OCI-LY3 (cell line): ENCODE data around the gene IL13RA2.

Source experiments
- H2AFZ ChIP-seq: fragments of 200-600, 300-600 bp; shearing (Covaris generic); 2 replicates; pipeline ENCODE4 v1.6.0; 2014; ENCODE audit warnings: antibody characterized with exemption, low read depth, low read length
- H3K27ac ChIP-seq: fragments of 200-600, 300-600 bp; sonication (generic); 2 replicates; pipeline ENCODE4 v1.5.1; 2014; ENCODE audit warnings: mild to moderate bottlenecking, low read length, moderate library complexity, mixed read lengths
- H3K27me3 ChIP-seq: fragments of 200-600, 300-600 bp; sonication (generic); 2 replicates; pipeline ENCODE4 v1.6.1; 2014; ENCODE audit warnings: low read depth, low read length, mixed read lengths
- H3K36me3 ChIP-seq: fragments of 200-600, 300-600 bp; sonication (generic); replicated peaks from 2 replicates; pipeline ENCODE3; 2014; ENCODE audit warnings: low read depth, low read length, mixed read lengths
- H3K4me1 ChIP-seq: fragments of 300-600, 200-600 bp; sonication (generic); 2 replicates; pipeline ENCODE4 v1.6.1; 2014; ENCODE audit warnings: low read length, mixed read lengths
- H3K4me2 ChIP-seq: fragments of 200-600, 300-600 bp; sonication (generic); 2 replicates; pipeline ENCODE4 v1.6.1; 2014; ENCODE audit warnings: low read length, mixed read lengths
- H3K4me3 ChIP-seq: fragments of 300-600, 200-600 bp; sonication (generic); 2 replicates; pipeline ENCODE4 v1.5.1; 2014; ENCODE audit warnings: antibody characterized with exemption, mild to moderate bottlenecking, low read length, moderate library complexity
- H3K79me2 ChIP-seq: fragments of 300-600, 200-600 bp; shearing (Covaris generic); 2 replicates; pipeline ENCODE4 v1.6.1; 2014; ENCODE audit warnings: mild to moderate bottlenecking, low read length, mixed read lengths
- H3K9ac ChIP-seq: fragments of 300-600, 200-600 bp; shearing (Covaris generic); 2 replicates; pipeline ENCODE4 v1.6.0; 2014; ENCODE audit warnings: mild to moderate bottlenecking, low read length, moderate library complexity
- H3K9me3 ChIP-seq: fragments of 200-600, 300-600 bp; shearing (Covaris generic); 2 replicates; pipeline ENCODE4 v1.6.1; 2014; ENCODE audit warnings: low read length, mixed read lengths; ENCODE audit not compliant: insufficient read depth
- H4K20me1 ChIP-seq: fragments of 200-600, 300-600 bp; sonication (generic); 2 replicates; pipeline ENCODE4 v1.6.1; 2016; ENCODE audit warnings: low read length, mixed read lengths; ENCODE audit not compliant: insufficient read depth
- EZH2phosphoT487 ChIP-seq: fragments of 200-600 bp; shearing (Covaris generic); IDR thresholded peaks from 2 replicates; pipeline ENCODE4 v1.6.1; 2018; ENCODE audit warnings: antibody characterized with exemption, mixed run types, low read depth
- TF ChIP-seq, protein P1 (sequence below): fragments of 200-600, 300-600 bp; sonication (generic); IDR thresholded peaks from 2 replicates; pipeline ENCODE4 v1.5.1; 2014; ENCODE audit warnings: antibody characterized with exemption, low read length, low read depth

IL13RA2 gene, protein sequence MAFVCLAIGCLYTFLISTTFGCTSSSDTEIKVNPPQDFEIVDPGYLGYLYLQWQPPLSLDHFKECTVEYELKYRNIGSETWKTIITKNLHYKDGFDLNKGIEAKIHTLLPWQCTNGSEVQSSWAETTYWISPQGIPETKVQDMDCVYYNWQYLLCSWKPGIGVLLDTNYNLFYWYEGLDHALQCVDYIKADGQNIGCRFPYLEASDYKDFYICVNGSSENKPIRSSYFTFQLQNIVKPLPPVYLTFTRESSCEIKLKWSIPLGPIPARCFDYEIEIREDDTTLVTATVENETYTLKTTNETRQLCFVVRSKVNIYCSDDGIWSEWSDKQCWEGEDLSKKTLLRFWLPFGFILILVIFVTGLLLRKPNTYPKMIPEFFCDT

DNA sequence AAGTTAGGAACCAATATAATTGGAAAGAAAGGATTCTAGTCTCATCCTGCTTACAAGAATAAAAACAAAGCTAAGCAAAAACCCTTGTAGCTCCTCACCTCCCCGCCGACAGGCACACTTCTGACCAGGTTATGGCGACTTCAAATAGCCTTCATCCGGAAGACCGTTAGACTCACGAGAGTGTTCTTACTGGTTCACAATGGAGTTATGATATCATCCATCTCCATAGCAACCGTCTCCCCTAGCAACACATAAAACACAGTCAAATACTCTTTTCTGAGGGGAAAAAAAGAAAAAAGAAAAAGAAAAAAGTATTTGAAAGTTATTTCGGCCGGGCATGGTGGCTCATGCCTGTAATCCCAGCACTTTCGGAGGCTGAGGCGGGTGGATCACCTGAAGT lies at the start of gene IL13RA2:
Gene IL13RA2 (minus strand): TSS at position 162 of the 400 bp plus-strand sequence. CDS start 347 bp downstream, outside the sequence.
- Histone ChIP-seq H4K20me1 (no peaks in the 10 kb centered on the region), H3K27me3 (no peaks in the 10 kb centered on the region), H3K36me3 (no peaks in the 10 kb centered on the region), H3K79me2 (no peaks in the 10 kb centered on the region), H3K9ac (no peak within 1 kb of the TSS), H2AFZ (no peak within 1 kb of the TSS), H3K4me2 (no peak within 1 kb of the TSS), H3K4me1 (no peaks in the 10 kb centered on the region), H3K9me3 (no peaks in the 10 kb centered on the region), H3K4me3 (no peak within 1 kb of the TSS), H3K27ac (no peak within 1 kb of the TSS)
- no peak for TF ChIP-seq EZH2phosphoT487
- TF ChIP-seq, protein P1, sequence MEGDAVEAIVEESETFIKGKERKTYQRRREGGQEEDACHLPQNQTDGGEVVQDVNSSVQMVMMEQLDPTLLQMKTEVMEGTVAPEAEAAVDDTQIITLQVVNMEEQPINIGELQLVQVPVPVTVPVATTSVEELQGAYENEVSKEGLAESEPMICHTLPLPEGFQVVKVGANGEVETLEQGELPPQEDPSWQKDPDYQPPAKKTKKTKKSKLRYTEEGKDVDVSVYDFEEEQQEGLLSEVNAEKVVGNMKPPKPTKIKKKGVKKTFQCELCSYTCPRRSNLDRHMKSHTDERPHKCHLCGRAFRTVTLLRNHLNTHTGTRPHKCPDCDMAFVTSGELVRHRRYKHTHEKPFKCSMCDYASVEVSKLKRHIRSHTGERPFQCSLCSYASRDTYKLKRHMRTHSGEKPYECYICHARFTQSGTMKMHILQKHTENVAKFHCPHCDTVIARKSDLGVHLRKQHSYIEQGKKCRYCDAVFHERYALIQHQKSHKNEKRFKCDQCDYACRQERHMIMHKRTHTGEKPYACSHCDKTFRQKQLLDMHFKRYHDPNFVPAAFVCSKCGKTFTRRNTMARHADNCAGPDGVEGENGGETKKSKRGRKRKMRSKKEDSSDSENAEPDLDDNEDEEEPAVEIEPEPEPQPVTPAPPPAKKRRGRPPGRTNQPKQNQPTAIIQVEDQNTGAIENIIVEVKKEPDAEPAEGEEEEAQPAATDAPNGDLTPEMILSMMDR, result no peak

DNA sequence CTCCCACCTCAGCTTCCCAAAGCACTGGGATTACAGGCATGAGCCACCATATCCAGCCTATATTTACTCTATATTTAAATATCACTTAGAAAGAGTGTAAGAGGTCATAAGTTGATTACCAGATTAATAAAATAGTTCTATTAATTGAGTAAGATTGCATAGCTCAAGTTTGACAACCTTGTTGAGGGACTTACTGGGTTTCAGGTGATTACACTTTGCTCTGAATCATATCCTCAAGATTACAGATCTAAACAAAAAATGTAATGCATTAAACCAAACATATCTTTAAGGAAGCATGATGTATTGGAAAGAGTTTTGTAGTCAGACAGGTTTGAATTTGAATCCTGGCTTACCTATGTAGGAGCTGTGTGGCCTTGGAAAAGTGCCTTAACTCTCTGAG lies 47.9 kb upstream of the IL13RA2 start:
- no peaks in the 10 kb centered on the region for H3K36me3 ChIP-seq
- H3K9me3 ChIP-seq, result no peaks in the 10 kb centered on the region
- no peak overlapping the region for H3K27ac ChIP-seq
- H4K20me1 ChIP-seq, result no peaks in the 10 kb centered on the region
- H3K79me2 ChIP-seq, result no peaks in the 10 kb centered on the region
- H3K27me3 ChIP-seq, result no peaks in the 10 kb centered on the region
- TF ChIP-seq, protein P1, result no peak
- TF ChIP-seq EZH2phosphoT487, result no peak
- no peak overlapping the region for H3K4me2 ChIP-seq
- no peak overlapping the region for H3K9ac ChIP-seq
- no peaks in the 10 kb centered on the region for H3K4me1 ChIP-seq
- H2AFZ ChIP-seq, result no peak overlapping the region
- H3K4me3 ChIP-seq, result no peak overlapping the region

DNA sequence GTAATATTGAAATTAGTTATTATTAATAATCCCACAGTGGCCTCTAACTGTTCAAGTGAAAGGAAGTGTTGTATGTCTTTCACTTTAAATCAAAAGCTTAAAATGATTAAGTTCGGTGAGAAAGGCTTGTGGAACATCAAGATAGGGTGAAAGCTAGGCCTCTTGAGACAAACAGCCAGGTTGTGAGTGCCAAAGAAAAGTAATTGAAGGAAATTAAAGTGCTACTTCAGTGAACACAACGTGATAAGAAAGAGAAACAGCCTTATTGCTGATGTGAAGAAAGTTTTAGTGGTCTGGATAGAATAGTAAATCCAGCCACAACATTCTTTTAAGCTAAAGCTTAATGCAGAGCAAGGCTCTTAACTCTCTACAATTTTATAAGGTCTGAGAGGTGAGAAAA lies 42.6 kb upstream of the IL13RA2 start:
- Histone ChIP-seq H3K79me2 (no peaks in the 10 kb centered on the region), H3K36me3 (no peaks in the 10 kb centered on the region), H3K9ac (no peak overlapping the region), H3K27me3 (no peaks in the 10 kb centered on the region), H3K4me2 (no peak overlapping the region), H3K9me3 (no peaks in the 10 kb centered on the region), H2AFZ (no peak overlapping the region), H3K4me3 (no peak overlapping the region), H4K20me1 (no peaks in the 10 kb centered on the region), H3K27ac (no peak overlapping the region), H3K4me1 (no peaks in the 10 kb centered on the region)
- TF ChIP-seq, protein P1, result no peak
- no peak for TF ChIP-seq EZH2phosphoT487

DNA sequence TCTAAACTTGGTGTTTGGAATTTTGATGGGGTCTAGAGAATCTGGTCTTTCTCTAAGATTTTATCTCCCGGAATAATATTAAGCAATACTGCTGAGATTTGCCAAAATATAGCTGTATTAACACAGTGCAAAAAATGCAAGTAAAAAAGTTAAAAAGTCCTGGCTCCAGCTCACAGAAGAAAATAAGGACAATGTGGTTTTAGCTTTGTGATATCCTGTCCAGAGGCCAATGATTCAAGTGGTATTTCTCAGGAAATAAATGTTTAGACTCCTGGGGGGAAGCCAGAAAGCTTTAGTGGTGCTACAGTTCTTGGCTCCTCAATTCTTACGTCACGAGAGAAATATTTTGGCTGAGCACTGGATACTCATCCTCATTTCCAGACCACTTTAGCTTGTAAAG lies 40.9 kb upstream of the IL13RA2 start:
- TF ChIP-seq, protein P1, result no peak
- TF ChIP-seq EZH2phosphoT487, result no peak
- H3K9me3 ChIP-seq, result no peaks in the 10 kb centered on the region
- H2AFZ ChIP-seq, result no peak overlapping the region
- H3K27me3 ChIP-seq, result no peaks in the 10 kb centered on the region
- H3K36me3 ChIP-seq, result no peaks in the 10 kb centered on the region
- H3K4me1 ChIP-seq, result no peaks in the 10 kb centered on the region
- no peak overlapping the region for H3K27ac ChIP-seq
- no peaks in the 10 kb centered on the region for H4K20me1 ChIP-seq
- H3K79me2 ChIP-seq, result no peaks in the 10 kb centered on the region
- H3K9ac ChIP-seq, result no peak overlapping the region
- no peak overlapping the region for H3K4me2 ChIP-seq
- no peak overlapping the region for H3K4me3 ChIP-seq
